Naive thymus-derived CD4-positive, alpha-beta T cell (primary cell): ENCODE data around the gene SH2D3C. TPM values are rescaled to one million over a fixed set of nuclear protein-coding genes. Genes with fewer than 3 reads are reported as not detected.

Experiments
- ATAC-seq: fragments of 150-1000 bp; cut with Tn5 transposase; 2 replicates; pipeline ENCODE4 v1.10.0; 2021; ENCODE audit warnings: mild to moderate bottlenecking, moderate library complexity
- CTCF ChIA-PET: fragments of 350-600 bp; sonication (Branson Sonifier 250); formaldehyde crosslinking; loops from one replicate; lab custom pipeline; 2021; ENCODE audit warnings: antibody characterized with exemption; lab: Charles Lee
- POLR2A ChIA-PET: fragments of 350-600 bp; sonication (Branson Sonifier 250); formaldehyde crosslinking; loops from one replicate; lab custom pipeline; 2021; ENCODE audit warnings: antibody characterized with exemption, inconsistent platforms; lab: Charles Lee
- DNase-seq, 9 donors: peaks; one replicate each; pipeline versions ENCODE4 v3.0.0 to v3.0.0-alpha.2; 2020 to 2022; ENCODE audit warnings: mixed read lengths in 1 of 9
- H3K27ac ChIP-seq: one replicate; pipeline ENCODE4 v1.7.0; 2013; ENCODE audit warnings: mild to moderate bottlenecking, low read depth, low read length, moderate library complexity
- H3K27me3 ChIP-seq, 2 donors: one replicate each; pipeline ENCODE4 v1.7.0; 2013; ENCODE audit warnings: low read length in 2 of 2, mild to moderate bottlenecking in 2 of 2, moderate library complexity in 2 of 2; ENCODE audit not compliant: control insufficient read depth in 2 of 2, insufficient read depth in 2 of 2
- H3K36me3 ChIP-seq, 3 experiments: 1 replicate in 2 of 3; 2 replicates in 1 of 3; pipeline ENCODE4 v1.7.0; 2013; ENCODE audit warnings: low read length in 3 of 3, mild to moderate bottlenecking in 3 of 3, moderate library complexity in 1 of 3; ENCODE audit not compliant: insufficient read depth in 3 of 3, control insufficient read depth in 2 of 3
- H3K4me1 ChIP-seq, 2 donors: one replicate each; pipeline ENCODE4 v1.7.0; 2013; ENCODE audit warnings: low read length in 2 of 2, mild to moderate bottlenecking in 2 of 2, moderate library complexity in 1 of 2; ENCODE audit not compliant: control insufficient read depth in 2 of 2, insufficient read depth in 2 of 2
- H3K4me3 ChIP-seq: 2 replicates; pipeline ENCODE4 v1.7.0; 2013; ENCODE audit warnings: mild to moderate bottlenecking, low read length
- H3K9me3 ChIP-seq, 3 experiments: 1 replicate in 2 of 3; 2 replicates in 1 of 3; pipeline ENCODE4 v1.7.0; 2013; ENCODE audit warnings: low read length in 3 of 3; ENCODE audit not compliant: control insufficient read depth in 2 of 3
- H3K27ac Mint-ChIP-seq, 9 donors: one replicate each; pipeline ENCODE4 v1.8.0; 2020 to 2022; ENCODE audit warnings: mixed read lengths in 9 of 9, mild to moderate bottlenecking in 8 of 9, moderate library complexity in 5 of 9, inconsistent platforms in 2 of 9
- H3K27me3 Mint-ChIP-seq, 5 donors: one replicate each; pipeline ENCODE4 v1.8.0; 2021 to 2022; ENCODE audit warnings: mixed read lengths in 5 of 5, mild to moderate bottlenecking in 1 of 5
- H3K36me3 Mint-ChIP-seq, 5 donors: one replicate each; pipeline ENCODE4 v1.8.0; 2020 to 2022; ENCODE audit warnings: mixed read lengths in 5 of 5, mild to moderate bottlenecking in 3 of 5, inconsistent platforms in 1 of 5
- H3K4me1 Mint-ChIP-seq, 7 donors: one replicate each; pipeline ENCODE4 v1.8.0; 2020 to 2022; ENCODE audit warnings: mixed read lengths in 7 of 7, mild to moderate bottlenecking in 3 of 7, inconsistent platforms in 1 of 7
- H3K4me3 Mint-ChIP-seq, 10 donors: one replicate each; pipeline ENCODE4 v1.8.0; 2020 to 2022; ENCODE audit warnings: mild to moderate bottlenecking in 10 of 10, mixed read lengths in 10 of 10, moderate library complexity in 6 of 10, inconsistent platforms in 2 of 10
- H3K9me3 Mint-ChIP-seq, 11 donors: one replicate each; pipeline ENCODE4 v1.8.0; 2020 to 2022; ENCODE audit warnings: mixed read lengths in 11 of 11, mild to moderate bottlenecking in 4 of 11, inconsistent platforms in 1 of 11, moderate library complexity in 1 of 11
- intact Hi-C, 2 donors: fragments of 100-400 bp; cut with micrococcal nuclease; formaldehyde crosslinking; loops; one replicate each; pipeline ENCODE4 v1.15.1; 2023
- polyA plus RNA-seq, 2 donors: library from polyadenylated mRNA; unstranded; fragments of 300-500 nt; fragmentation: Illumina TruSeq; gene quantifications; one replicate each; pipeline ENCODE4 v1.2.3, GENCODE V29; 2021
- total RNA-seq, 6 experiments: library from RNA in 5 of 6; stranded (reverse) in 5 of 6; gene quantifications; 1 replicate in 5 of 6; 2 replicates in 1 of 6; pipeline ENCODE4 v1.2.3 and lab custom pipeline; 2021 to 2026

SH2D3C gene
- total and polyA plus RNA-seq, 7 experiments from 2014 or later: 20.9 to 72.9 (median 51.9) TPM

DNA sequence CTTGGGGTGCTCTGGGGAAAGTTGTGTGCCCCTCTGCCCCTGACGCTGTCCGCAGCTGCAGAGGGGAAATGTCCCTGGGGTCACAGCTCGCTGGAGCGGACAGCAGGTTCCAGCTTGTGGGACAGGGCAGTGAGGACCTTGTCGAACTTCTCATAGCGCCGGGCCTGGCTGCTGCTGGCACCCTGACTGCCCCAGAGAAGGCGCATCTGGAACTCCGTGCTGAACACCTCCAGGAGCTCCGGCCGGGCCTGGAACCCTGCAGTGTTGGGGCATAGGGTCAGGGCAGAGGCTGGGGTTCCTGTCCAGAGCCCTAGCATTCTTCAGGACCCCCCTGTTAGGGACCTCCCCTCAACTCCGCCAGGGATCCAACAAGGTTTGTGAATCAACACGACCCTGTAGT, 39.8 kb downstream of the SH2D3C start:
- ChIA-PET CTCF (interaction anchor here (1.8 kb wide), 1 partner anchor 131 kb away, joined by 5 read pairs; no protein-coding TSS in a partner anchor), POLR2A (interaction anchor here (0.6 kb wide), 1 partner anchor 44 kb away, joined by 3 read pairs; no protein-coding TSS in a partner anchor)
- ATAC-seq (no peak), DNase-seq (no peak)
- Mint-ChIP-seq H3K9me3 (peaks cover 0 to 4% (median 0%) of the 10 kb centered on the region in 11 donors), H3K27me3 (no peaks in the 10 kb centered on the region), H3K4me1 (peaks cover 0 to 20% (median 15%) of the 10 kb centered on the region in 7 donors), H3K4me3 (no peak overlapping the region), H3K36me3 (peaks cover 0 to 26% (median 7%) of the 10 kb centered on the region in 5 donors), H3K27ac (peak overlapping the region in 2 of 9 donors; percentile 55 to 89)
- Histone ChIP-seq H3K4me3 (no peak overlapping the region), H3K36me3 (peaks cover 0 to 57% (median 6%) of the 10 kb centered on the region in 3 experiments), H3K27me3 (no peaks in the 10 kb centered on the region), H3K4me1 (peaks cover 14 to 15% of the 10 kb centered on the region in 2 donors), H3K27ac (no peak overlapping the region), H3K9me3 (no peaks in the 10 kb centered on the region)
- intact Hi-C loops: loop anchor here (10.0 kb wide), 2 partner anchors 326 to 794 kb away; partner anchors contain the start of genes NAIF1 (in 1 of the 2) and SLC25A25 (in 1 of the 2)

- POLR2A ChIA-PET: interaction anchor here (0.9 to 2.0 kb wide), 12 partner anchors 9 to 286 kb away, joined by 3 to 23 read pairs (median 5); partner anchors contain the start of genes CDK9, PTRH1, SH2D3C and TTC16
- peak overlapping the region; percentile 82 to 97 (median 88) for H3K4me3 Mint-ChIP-seq
- ATAC-seq (no peak), DNase-seq (no peak)
- Histone ChIP-seq H3K27ac (peak overlapping the region; percentile 79), H3K27me3 (no peaks in the 10 kb centered on the region), H3K9me3 (no peaks in the 10 kb centered on the region), H3K4me1 (peaks cover 14 to 15% of the 10 kb centered on the region in 2 donors), H3K4me3 (no peak overlapping the region), H3K36me3 (peaks cover 0 to 49% (median 6%) of the 10 kb centered on the region in 3 experiments)
- H3K9me3 Mint-ChIP-seq: peaks cover 0 to 4% (median 0%) of the 10 kb centered on the region in 11 donors
- H3K4me1 Mint-ChIP-seq: peaks cover 0 to 21% (median 18%) of the 10 kb centered on the region in 7 donors
- CTCF ChIA-PET: interaction anchor here (0.6 to 2.9 kb wide), 25 partner anchors 9 to 215 kb away, joined by 3 to 32 read pairs (median 6); partner anchors contain the start of genes CDK9, PTRH1 and SH2D3C
- intact Hi-C loops: loop anchor here (1.0 to 10.0 kb wide), 17 partner anchors 20 to 791 kb away; partner anchors contain the start of genes FPGS (in 2 of the 2), NAIF1 (in 2 of the 2), PTRH1 (in 2 of the 2) and SLC25A25 (in 1 of the 2)
- no peaks in the 10 kb centered on the region for H3K27me3 Mint-ChIP-seq
- peak overlapping the region; percentile 89 to 98 (median 93) for H3K27ac Mint-ChIP-seq
- peaks cover 0 to 19% (median 6%) of the 10 kb centered on the region in 5 donors for H3K36me3 Mint-ChIP-seq
These were observed 42.8 kb downstream of the SH2D3C start for GRCh38 chr9:127735530-127736185.

GRCh38 chr9:127734747-127735529, 43.5 kb downstream of the SH2D3C start, which contains the start of gene TOR2A:
TOR2A (minus strand) TSS chr9:127735294; CDS start chr9:127735270, 24 bp downstream.
- Mint-ChIP-seq H3K36me3 (peaks cover 0 to 19% (median 6%) of the 10 kb centered on the region in 5 donors), H3K27me3 (no peaks in the 10 kb centered on the region), H3K4me3 (peak within 1 kb of the TSS; percentile 82 to 97 (median 88)), H3K4me1 (peaks cover 0 to 21% (median 18%) of the 10 kb centered on the region in 7 donors), H3K27ac (peak within 1 kb of the TSS; percentile 89 to 98 (median 93)), H3K9me3 (peaks cover 0 to 4% (median 0%) of the 10 kb centered on the region in 11 donors)
- Histone ChIP-seq H3K4me3 (peak within 1 kb of the TSS; percentile 73), H3K36me3 (peaks cover 0 to 41% (median 3%) of the 10 kb centered on the region in 3 experiments), H3K9me3 (no peaks in the 10 kb centered on the region), H3K27ac (peak within 1 kb of the TSS; percentile 88), H3K27me3 (no peaks in the 10 kb centered on the region), H3K4me1 (peaks cover 14 to 15% of the 10 kb centered on the region in 2 donors)
- ChIA-PET POLR2A (interaction anchor here (0.7 to 2.0 kb wide), 19 partner anchors 10 to 285 kb away, joined by 3 to 23 read pairs (median 4); partner anchors contain the start of genes CDK9, PTRH1, SH2D3C and ST6GALNAC4), CTCF (interaction anchor here (0.6 to 2.9 kb wide), 42 partner anchors 9 to 765 kb away, joined by 3 to 32 read pairs (median 4); partner anchors contain the start of genes CDK9, FPGS, PTRH1 and SH2D3C)
- DNase-seq: peak; percentile 97 to 99 (median 98)
- ATAC-seq: peak; percentile 97
- intact Hi-C loops: loop anchor here (1.0 to 10.0 kb wide), 21 partner anchors 20 to 795 kb away; partner anchors contain the start of genes FPGS (in 2 of the 2), NAIF1 (in 2 of the 2), PTRH1 (in 2 of the 2) and LRSAM1 (in 1 of the 2)

DNA sequence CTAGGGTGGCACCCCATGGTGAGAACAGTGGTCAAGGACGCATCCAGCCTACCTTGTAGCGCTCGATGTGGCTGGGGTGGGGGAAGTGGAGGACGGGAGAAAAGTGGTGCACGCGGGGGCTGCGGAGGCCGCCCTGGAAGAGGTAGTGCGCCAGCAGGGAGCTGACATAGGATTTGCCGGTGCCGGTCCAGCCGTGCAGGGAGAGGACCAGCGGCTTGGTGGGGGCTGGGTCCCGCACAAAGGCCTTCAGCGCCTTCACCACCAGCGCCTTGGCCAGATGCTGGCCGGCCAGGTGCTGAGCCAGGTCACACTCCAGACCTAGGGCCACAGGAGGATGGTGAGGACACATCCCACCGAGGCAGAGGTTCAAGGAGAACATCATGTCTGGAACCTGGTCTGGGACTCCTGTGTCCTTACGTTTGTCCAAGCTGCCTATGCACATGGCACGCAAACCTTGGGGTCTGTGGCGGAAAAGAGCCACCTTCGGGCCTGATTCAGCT, 44.2 kb downstream of the SH2D3C start:
- ATAC-seq (no peak), DNase-seq (no peak)
- peaks cover 14 to 15% of the 10 kb centered on the region in 2 donors for H3K4me1 ChIP-seq
- no peaks in the 10 kb centered on the region for H3K9me3 ChIP-seq
- H3K36me3 Mint-ChIP-seq: peaks cover 0 to 17% (median 6%) of the 10 kb centered on the region in 5 donors
- peak overlapping the region in 8 of 9 donors; percentile 81 to 97 (median 88) for H3K27ac Mint-ChIP-seq
- ChIA-PET POLR2A (interaction anchor here (0.7 to 2.0 kb wide), 14 partner anchors 11 to 284 kb away, joined by 3 to 23 read pairs (median 4); partner anchors contain the start of genes CDK9, PTRH1, ST6GALNAC4 and TTC16), CTCF (interaction anchor here (0.7 to 2.9 kb wide), 35 partner anchors 11 to 764 kb away, joined by 3 to 32 read pairs (median 5); partner anchors contain the start of genes CDK9, FPGS, PTRH1 and SH2D3C)
- peak overlapping the region; percentile 73 for H3K4me3 ChIP-seq
- H3K36me3 ChIP-seq: peaks cover 0 to 35% (median 0%) of the 10 kb centered on the region in 3 experiments
- peak overlapping the region; percentile 78 to 91 (median 86) for H3K4me3 Mint-ChIP-seq
- no peaks in the 10 kb centered on the region for H3K27me3 Mint-ChIP-seq
- H3K27ac ChIP-seq: peak overlapping the region; percentile 88
- H3K4me1 Mint-ChIP-seq: peaks cover 0 to 21% (median 18%) of the 10 kb centered on the region in 7 donors
- no peaks in the 10 kb centered on the region for H3K27me3 ChIP-seq
- H3K9me3 Mint-ChIP-seq: peaks cover 0 to 4% (median 0%) of the 10 kb centered on the region in 11 donors
- intact Hi-C loops: loop anchor here (1.0 to 10.0 kb wide), 6 partner anchors 144 to 794 kb away; partner anchors contain the start of genes LRSAM1 (in 1 of the 2), NAIF1 (in 1 of the 2), RPL12 (in 1 of the 2) and SLC25A25 (in 1 of the 2)

DNA sequence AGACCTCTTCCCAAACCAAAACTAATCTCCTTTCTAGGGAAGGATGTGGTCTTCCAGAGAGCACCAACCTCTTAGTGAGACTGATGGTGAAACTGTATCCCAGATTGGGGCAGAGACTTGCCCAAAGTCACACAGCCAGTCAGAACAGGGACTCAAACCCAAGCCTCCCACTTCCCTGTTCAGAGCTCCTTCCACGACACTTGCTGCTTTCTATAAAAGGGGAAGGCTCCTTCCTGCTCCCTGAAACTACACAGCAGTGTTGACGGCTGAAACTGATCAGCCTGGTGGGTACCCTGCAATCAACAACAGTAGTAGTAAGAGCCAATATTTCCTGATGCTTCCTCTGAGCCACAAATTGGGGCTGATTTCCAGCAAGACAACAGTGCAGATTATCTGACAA, 44.9 kb downstream of the SH2D3C start:
- Mint-ChIP-seq H3K27me3 (no peaks in the 10 kb centered on the region), H3K4me1 (peaks cover 0 to 21% (median 18%) of the 10 kb centered on the region in 7 donors), H3K27ac (peak overlapping the region in 7 of 9 donors; percentile 28 to 91 (median 62)), H3K9me3 (peaks cover 0 to 4% (median 0%) of the 10 kb centered on the region in 11 donors), H3K4me3 (peak overlapping the region in 8 of 10 donors; percentile 44 to 91 (median 77)), H3K36me3 (peaks cover 0 to 13% (median 6%) of the 10 kb centered on the region in 5 donors)
- intact Hi-C loops: loop anchor here (1.0 to 10.0 kb wide), 6 partner anchors 143 to 793 kb away; partner anchors contain the start of genes LRSAM1 (in 1 of the 2), NAIF1 (in 1 of the 2), RPL12 (in 1 of the 2) and SLC25A25 (in 1 of the 2)
- H3K9me3 ChIP-seq: no peaks in the 10 kb centered on the region
- DNase-seq (no peak), ATAC-seq (no peak)
- H3K4me1 ChIP-seq: peaks cover 14 to 15% of the 10 kb centered on the region in 2 donors
- H3K36me3 ChIP-seq: peaks cover 0 to 29% (median 0%) of the 10 kb centered on the region in 3 experiments
- CTCF ChIA-PET: interaction anchor here (0.5 to 2.9 kb wide), 14 partner anchors 11 to 229 kb away, joined by 3 to 32 read pairs (median 4); no protein-coding TSS in a partner anchor
- no peak overlapping the region for H3K4me3 ChIP-seq
- peak overlapping the region; percentile 88 for H3K27ac ChIP-seq
- POLR2A ChIA-PET: interaction anchor here (0.7 kb wide), 1 partner anchor 49 kb away, joined by 3 read pairs; no protein-coding TSS in a partner anchor
- no peaks in the 10 kb centered on the region for H3K27me3 ChIP-seq
